GM11168 (cell line): ENCODE measurements around the gene TTC38.
"Not testable (repeated sequence)": the region's sequence is repeated elsewhere in the genome, so short reads cannot be mapped to it uniquely, and the experiment has no call there.

Experiments used
- in situ Hi-C: fragments of 300-500 bp; cut with MboI; formaldehyde crosslinking; loops from one replicate; pipeline ENCODE4 v1.12.0; 2022; ENCODE audit warnings: low sequenced_read_pairs; ENCODE audit not compliant: unreplicated experiment

TTC38 gene

DNA sequence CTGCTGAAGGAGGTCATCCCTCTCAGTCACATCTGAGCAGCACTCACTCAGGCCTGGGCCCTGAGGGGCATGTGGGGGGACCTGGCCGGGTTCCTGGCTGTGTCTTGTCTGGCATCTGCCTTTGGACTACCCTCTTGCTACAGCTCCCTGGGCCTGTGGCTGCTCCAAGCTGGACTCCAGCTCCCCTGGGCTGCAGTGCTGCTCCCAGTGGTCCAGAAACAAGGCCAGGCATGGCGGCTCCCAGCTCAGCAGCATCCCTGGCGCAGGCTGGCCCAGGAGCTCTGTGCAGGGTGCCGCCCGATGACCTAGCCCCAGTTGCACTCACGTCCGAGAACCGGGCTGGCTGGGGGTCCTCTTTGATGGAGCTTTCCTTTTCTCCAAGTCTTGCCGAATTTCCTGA, 23.0 kb upstream of the TTC38 start:
- in situ Hi-C loops = no loop called here

DNA sequence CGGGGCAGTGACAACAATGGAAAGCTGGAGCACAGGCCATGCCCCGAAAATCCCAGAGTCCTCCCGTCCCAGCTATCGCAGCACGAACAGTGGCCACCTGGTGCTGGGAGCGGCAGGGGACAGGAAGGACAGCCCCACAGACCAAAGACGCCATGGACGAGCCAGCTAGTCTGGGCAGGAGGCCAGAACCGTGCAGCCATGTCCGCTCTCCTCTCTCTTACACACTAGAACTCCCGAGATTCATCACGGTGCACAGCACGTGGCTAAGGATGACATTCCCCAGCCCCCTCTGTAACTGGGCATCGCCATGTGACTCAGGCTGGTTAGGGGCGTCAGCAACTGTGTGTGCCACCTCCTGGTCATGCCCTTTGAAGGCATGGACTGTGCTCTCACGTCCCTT, 22.3 kb upstream of the TTC38 start:
- in situ Hi-C loops = no loop called here

DNA sequence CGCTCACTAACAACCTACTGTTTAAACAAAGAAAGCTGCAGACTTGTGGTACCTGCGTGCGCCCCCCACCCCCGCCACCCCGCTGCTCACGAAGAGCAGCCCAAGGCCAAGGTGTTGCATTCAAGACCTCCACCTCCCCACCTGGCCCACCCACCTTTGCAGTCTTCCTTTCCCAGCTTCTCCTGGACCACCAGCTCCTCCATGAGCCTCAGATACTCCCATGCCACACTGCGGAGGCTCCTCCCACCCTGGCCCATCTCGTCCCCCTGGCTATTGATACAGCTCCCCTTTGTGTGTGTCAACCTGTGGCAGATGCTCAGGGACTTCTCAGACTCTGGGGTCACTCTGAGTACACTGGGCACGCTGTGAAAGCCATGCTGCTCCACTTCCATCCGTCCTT, 21.6 kb upstream of the TTC38 start:
- in situ Hi-C loops = no loop called here

DNA sequence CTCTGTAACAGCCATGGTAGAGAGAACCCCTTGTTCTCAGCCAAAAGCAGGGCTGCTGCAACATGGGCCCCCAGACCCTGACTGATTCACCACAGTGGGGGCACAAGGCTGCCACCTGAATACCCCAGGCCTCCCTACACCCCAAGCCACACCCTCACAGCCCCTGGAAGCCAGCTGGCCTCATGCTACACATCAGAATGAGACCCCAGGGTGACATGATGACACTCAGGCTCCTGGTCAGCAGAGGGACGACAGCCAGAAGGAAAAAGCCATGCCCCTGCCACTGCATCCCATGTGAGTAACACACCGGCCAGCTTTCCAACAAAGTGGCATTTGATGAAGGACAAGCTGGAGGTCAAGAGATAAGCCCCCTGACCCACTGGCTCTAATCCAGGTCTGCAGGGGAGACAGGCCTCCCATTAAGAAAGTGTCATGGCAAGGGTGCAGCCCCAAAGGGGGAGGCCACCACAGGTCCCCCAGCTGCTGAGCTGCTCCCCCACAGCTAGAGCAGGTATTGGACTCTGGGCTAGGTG, 20.3 kb upstream of the TTC38 start:
- in situ Hi-C loops = no loop called here

DNA sequence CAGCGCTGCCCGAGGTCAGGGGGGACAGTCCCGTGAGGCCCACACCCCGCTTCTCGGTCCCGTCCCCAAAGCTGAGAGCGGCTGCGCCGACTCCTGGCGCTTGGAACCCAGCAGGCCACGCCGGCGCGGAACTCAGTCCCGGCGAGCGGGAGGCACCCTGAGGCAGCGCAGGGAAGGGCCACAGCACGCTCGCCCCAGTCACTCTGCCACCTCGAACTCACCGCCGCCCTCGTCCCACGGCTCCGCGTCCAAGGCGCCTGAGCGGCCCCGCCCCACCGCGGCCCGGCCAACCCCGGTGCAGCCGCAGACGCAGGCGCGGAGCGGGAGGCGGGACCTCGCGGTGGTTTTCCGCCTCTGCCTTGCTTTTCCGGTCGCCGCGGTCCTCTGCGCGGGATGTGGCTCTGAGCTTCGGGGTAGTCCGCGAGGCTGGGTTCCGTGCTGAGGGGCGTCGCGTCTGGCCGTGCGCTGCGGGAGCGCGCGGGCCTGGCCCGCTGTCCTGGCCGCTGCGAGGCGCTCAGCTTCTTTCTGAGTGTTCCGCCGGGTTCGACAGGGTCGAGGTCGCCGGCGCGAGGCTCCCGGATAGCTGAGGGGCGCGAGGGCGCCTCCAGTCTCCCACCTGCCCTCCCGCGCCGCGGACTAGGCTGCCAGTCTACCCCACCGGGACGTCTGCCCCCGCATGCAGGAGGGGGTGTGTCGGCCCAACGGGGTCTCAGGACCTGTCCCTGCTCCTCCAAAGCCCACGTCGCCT, 17.6 kb upstream of the TTC38 start, which contains the start of gene CDPF1:
Gene CDPF1, minus strand, starts transcription at position 259 of the 748 bp plus-strand sequence. CDS start 2,009 bp downstream, outside the sequence.
- in situ Hi-C loops = no loop called here

DNA sequence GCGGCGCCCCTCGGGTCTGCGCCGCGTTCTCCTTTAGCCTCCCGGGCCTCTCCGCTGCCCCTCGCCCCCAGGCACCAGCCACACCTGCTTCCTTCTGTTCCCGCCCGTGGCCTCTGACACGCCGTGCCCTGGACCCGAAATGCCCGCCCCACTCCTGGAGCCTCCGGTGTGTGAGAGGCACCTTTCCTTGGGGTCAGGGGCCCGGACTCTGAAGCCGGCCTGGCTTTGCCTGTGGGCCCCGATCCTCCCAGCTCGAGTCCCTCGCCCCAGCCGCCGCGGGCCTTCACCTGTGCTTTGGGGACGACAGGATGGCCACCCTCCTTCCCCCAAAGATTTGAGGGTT, 17.1 kb upstream of the TTC38 start:
- in situ Hi-C loops = no loop called here

DNA sequence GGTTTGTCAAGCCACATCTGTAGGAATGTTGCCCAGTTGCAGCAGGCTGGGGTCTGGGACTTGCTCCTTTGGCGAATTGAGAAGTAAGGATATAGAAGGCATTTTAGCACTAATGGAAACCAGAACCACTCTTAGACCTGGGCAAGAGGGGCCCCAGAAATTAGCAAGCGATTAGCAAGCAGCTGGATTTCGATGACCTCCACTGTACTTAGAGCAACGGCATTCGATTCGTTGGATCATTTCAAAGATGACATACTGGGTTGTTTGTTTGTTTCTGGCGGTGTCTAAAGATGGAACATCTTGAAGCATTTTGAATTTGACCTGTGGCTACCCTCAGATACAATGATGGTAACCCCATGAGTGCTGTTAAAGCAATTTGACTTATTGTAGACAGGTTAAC, 16.5 kb upstream of the TTC38 start:
- in situ Hi-C loops = no loop called here

DNA sequence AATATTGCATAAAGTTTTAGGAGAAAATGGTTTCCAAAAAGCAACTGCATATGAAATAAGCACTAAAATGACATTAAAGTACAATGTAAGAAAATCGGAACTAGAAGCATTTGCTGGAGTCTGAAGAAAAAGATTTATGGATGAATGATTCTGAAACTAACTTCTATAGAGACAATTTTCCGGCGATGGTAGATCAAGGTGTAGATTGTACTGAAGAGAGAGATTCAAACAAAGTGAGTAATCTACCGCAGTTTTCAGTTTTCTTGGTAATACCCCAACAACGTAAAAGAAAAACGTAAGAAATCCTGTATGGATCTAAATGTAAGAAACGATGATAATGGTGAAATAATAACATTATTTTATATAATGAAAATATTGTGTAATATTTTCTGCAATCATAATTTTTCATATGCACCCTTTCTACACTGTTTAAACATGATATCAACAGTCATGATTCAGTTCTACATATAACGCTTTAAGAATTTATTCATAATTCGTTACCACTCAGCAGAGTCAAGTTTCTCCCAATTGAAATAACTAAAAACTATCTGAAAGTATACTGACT, 15.9 kb upstream of the TTC38 start:
- in situ Hi-C loops = no loop called here

DNA sequence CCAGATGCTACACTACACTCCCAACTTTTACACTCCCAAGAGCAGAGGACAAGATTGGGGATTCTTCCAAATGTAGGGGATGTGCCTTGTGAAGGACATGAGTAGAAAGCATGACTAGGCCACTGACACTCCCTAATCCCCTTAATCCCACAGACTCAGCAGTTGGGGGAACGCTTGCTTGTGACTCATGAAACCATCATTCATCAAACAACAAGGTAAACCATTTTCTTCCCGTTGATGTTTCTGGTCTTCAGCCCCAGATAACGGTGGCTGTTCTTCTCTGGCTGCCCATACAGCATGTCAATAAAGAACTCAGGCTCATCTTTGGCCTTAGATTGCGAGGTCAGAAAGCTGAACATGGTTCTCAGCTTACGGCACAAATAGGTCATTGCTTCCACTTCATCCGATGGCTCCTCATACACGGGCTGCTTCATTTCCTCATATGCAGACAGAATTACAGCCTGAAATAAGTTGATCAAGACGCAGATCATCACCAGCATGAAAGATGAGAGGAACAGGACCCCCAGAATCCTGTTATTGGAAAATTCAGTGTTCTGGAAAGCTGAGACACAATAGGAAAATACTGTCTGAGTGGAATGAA, 11.3 kb upstream of the TTC38 start:
- in situ Hi-C loops = no loop called here

DNA sequence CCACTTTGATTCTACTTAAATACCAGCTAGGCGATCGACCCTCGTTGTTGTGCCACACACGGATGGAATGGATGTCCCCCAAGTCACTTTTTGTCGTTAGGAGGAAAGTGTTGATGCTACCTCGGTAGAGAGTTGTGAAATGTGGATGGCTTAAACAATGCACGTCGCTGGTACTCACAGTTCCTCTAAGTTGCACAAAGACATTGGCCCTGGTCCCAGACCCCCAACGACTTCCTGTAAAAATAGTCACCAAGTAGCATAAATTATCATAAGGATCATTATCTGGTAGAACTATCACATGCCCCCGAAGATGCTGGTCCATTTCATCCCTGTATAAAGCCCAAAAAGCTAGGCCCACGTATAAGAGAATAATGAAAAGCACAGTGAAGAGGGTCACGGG, 8.4 kb upstream of the TTC38 start:
- in situ Hi-C loops = no loop called here

DNA sequence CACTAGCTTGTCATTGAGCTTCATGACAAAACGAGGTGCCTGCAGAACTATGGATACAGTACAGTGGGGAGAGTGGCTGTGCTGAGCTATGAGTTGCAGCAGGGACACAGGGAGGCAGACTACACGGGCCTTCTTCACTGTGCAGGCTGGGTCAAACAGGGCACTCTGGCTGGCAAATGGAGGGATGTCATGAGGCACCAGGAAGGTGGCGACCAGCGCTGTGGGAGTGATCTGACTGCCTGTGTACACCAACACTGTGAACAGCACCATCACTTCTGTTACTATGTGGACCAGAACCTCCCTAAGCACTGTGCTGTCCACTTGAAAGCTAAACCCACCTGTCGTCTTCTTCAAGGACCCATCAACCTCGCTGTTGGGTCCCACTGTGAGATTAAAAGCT, 7.8 kb upstream of the TTC38 start:
- in situ Hi-C loops = no loop called here

DNA sequence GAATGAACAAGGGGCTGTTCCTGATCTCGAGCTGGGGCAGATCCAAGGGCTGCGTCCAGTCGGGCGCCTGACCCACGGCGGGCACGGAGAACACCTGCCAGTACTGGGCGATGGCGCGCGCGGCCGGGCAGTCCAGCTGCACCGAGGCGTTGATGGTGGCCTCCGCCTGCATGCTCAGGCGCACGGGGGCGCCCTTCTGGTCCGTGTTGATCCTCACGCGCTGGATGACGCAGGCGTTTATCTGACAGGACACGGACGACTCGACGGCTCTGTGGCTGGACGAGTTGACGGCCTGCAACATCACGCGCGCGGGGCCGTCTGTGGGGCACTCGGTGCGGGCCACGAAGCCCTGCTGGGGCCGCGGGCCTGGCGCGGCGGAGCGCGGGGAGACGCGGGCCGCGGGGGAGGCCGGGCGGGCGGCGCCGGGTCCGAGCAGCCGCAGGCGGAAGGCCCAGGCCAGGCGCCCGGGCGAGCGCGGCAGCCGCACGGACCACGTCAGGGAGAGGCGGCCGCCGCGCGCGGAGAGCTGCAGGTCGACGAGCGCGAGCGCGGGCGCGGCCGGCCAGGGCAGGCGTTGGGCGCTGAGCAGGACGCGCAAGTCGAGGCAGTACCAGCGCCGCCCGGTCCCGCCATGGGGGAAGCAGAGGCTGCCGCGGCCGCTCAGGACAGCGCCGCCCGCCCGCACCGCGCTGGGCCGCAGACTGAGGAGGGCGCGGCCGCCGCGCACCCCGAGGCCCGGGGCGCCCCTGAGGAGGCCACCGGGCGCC, 5.2 kb upstream of the TTC38 start:
- in situ Hi-C loops = no loop called here

DNA sequence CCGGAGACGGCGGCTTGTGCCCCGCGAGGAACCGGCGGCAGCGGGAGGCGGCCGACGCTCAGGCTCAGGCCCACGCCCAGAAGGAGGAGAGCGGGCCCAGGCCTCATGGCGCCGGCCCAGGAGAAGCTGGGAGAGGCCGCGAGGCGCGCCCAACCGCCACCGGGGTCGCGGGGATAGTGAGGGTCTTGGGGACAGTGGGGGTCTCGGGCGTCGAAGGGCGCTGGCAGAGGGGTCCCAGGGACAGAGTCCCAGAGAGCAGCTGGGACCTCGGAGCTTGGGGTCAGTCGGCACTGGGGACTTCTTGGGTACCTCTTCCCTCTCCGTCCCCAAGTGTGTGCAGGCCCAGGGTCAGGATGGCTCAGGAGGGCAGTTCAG, 4.6 kb upstream of the TTC38 start, which contains the start of gene PKDREJ:
Gene PKDREJ, minus strand, starts transcription at position 128 of the 375 bp plus-strand sequence. Its CDS starts 21 bp downstream, at position 107.
- in situ Hi-C loops = no loop called here

DNA sequence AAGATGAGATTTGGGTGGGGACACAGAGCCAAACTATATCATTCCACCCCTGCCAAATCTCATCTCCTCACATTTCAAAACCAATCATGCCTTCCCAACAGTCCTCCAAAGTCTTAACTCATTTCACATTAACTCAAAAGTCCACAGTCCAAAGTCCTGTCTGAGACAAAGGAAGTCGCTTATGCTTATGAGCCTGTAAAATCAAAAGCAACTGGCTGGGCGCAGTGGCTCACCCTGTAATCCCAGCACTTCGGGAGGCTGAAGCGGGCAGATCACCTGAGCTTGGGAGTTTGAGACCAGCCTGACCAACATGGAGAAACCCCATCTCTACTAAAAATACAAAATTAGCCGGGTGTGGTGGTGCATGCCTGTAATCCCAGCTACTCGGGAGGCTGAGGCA, 3.3 kb upstream of the TTC38 start:
- in situ Hi-C loops = not testable (repeated sequence)

DNA sequence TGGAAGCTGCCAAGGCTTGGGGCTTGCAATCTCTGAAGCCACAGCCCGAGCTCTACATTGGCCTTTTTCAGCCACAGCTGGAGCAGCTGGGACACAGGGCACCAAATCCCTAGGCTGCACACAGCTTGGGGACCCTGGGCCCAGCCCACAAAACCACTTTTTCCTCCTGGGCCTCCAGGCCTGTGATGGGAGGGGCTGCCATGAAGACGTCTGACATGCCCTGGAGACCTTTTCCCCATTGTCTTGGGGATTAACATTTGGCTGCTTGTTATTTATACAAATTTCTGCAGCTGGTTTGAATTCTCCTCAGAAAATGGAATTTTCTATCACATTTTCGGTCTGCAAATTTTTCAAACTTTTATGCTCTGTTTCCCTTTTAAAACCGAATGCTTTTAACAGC, 2.2 kb upstream of the TTC38 start:
- in situ Hi-C loops = not testable (repeated sequence)

DNA sequence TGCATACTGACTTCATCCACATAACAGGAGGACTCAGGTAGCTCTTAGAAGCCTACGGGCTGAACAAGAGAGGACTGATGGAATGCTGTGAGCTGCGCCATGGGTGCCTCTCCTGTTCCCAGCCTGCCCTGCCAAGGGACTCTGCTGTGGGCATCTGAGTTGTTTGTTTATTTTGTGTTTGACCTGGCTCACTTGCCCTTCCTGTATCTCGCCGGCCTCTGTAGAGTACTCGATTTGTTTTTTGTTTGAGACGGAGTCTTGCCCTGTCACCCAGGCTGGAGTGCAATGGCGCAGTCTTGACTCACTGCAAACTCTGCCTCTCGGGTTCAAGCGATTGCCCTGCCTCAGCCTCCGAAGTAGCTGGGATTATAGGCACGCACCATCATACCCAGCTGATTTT, 1.8 kb downstream of the TTC38 start:
- in situ Hi-C loops = no loop called here

DNA sequence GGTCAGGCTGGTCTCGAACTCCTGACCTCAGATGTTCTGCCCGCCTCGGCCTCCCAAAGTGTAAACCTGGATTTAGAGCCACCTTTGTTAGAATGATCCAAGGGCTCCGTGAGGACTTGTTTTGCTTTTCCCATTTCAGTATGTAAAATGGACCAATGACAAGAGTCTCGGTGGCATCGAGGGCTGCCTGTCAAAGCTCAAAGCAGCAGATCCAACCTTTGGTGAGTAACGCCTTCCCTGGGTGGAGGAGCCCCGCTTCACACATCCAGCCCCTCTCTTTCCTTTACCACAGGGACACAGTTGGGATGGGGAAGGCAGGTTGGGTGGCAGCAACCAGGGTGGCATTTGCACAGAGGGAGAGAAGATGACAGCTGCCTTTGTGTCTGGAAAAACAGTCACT, 4.4 kb downstream of the TTC38 start:
- in situ Hi-C loops = no loop called here

DNA sequence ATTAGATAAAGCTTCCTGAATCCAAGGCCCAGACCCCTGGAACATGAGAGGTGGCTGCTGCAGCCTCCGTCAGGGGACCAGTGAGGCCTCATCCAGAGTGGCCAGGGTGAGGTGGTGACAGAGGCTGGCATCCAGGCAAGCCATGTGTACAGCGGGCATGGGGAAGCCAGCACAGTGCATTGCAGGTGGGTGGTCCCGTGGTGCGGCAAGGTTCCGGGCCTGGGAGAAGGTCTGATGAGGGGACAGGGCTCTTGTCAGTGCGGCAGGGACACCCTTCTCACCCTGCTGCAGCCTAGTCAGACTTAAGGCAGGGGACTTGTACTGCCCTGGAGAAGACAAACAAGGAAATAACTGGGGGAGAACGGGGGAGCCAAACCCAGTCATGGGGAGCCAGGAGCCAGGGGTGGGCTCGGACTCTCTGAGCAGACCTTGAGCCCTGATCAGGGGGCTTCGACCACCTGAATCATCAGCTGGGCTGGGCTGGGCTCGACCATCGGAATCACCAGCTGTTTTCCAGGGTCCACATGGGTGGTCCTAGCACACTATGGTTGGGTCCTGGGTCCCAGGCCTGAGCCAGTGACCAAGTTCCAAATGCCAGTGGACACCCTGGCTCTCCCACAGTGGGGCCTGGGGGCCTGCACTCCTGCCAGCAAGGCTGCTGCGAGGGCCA, 5.1 kb downstream of the TTC38 start:
- in situ Hi-C loops = no loop called here

DNA sequence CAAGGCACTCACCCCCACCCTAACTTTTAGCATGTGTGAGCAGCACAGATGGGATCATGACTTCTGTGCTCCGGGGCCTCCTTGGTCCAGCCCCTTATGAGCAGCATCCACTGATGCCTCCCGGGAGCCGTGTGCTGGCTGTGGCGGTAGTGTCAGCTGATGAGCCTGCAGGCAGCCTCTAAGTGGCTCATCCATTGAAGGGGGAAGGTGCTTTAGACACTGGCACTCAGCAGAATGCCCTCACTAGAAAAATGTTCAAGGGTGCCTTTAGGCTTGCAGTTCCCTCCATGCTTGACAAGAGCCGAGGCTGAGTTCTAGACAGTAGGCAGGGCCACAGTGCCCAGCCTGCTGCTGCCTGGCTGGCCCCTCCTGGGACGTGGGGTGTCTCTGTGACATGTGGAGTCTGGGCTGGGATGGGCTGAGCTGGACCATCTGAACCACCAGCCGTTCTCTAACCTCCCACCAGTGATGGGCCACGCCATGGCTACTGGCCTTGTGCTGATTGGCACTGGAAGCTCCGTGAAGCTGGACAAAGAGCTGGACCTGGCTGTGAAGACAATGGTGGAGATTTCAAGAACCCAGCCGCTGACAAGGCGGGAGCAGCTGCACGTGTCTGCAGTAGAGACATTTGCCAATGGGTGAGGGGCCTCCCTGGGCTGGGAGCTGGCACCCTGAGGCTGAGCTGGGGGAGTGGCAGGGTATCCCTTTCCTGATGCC, 5.8 kb downstream of the TTC38 start:
- in situ Hi-C loops = no loop called here

DNA sequence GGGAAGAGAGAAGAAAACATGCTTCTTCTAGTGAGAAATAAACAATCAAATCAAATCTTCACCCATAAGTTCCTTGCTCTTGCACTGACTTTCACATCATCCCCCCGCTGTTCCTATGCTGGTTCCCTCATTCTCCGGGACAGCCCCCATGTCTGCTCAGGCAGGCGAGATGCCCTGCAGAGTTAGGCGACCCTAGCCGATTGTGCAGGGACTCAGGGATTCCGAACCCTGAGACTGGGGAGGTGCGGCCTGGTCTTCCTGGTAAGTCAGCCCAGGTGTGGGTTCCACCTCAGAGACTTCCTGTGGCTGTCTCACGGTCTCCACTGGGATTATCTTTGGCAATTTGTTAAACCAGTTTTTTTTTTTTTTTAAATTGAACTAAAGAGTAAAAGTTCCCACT, 6.6 kb downstream of the TTC38 start:
- in situ Hi-C loops = no loop called here
